Measurements from ENCODE around the gene TMCO4.
"Not testable (repeated sequence)": the region's sequence is repeated elsewhere in the genome, so short reads cannot be mapped to it uniquely, and the experiment has no call there.

The TMCO4 gene

DNA sequence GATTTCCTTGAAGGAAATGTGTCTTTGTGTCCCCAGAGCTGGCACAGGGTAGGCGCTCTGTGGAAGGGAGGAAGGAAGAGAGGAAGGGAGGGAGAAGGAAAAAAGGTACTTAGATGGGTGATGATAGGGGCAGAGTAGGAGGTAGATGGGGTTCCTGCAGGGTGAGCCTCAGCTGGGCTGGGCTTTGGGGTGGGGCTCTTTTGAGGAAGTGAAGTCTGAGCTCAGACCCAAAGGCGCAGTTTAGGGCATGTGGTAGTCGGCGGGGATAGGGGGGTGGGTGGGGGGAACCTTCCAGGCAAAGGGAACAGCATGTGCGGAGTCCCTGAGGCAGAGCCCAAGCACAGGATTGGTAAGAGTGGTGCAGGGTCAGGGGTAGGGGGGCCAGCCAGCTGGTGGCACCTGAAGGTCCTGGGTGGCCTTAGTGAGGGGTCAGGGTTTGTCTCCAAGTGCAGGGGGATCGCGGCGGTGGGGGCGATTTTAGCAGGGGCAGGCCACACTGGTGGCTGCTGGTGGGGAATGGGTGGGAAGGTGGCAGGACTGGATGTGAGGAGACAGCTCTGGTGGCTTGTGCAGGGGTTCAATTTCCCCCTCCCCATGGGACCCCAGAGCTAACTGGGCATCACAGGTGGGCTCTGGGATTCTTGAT, 143.5 kb downstream of the TMCO4 start:
- no peak for DNase-seq (ENCODE audit: low read depth in 2 of 2)

- DNase-seq (ENCODE audit: low read depth in 2 of 2): no peak
These were observed 144.0 kb downstream of the TMCO4 start for GRCh38 chr1:19655718-19656080.

GRCh38 chr1:19654886-19655717, 144.6 kb downstream of the TMCO4 start:
- DNase-seq (ENCODE audit: low read depth in 2 of 2): no peak

- no peak for DNase-seq (ENCODE audit: low read depth in 2 of 2)
These were observed 145.3 kb downstream of the TMCO4 start for GRCh38 chr1:19654386-19654785.

- no peak for DNase-seq (ENCODE audit: low read depth in 2 of 2)
These were observed 148.5 kb downstream of the TMCO4 start for GRCh38 chr1:19651141-19651737.

GRCh38 chr1:19650416-19651140, 149.1 kb downstream of the TMCO4 start:
- DNase-seq (ENCODE audit: low read depth in 2 of 2): no peak

- DNase-seq (ENCODE audit: low read depth in 2 of 2): no peak
These were observed 151.0 kb downstream of the TMCO4 start for GRCh38 chr1:19648689-19649088.

GRCh38 chr1:19648239-19648638, 151.5 kb downstream of the TMCO4 start:
- no peak for DNase-seq (ENCODE audit: low read depth in 2 of 2)

DNA sequence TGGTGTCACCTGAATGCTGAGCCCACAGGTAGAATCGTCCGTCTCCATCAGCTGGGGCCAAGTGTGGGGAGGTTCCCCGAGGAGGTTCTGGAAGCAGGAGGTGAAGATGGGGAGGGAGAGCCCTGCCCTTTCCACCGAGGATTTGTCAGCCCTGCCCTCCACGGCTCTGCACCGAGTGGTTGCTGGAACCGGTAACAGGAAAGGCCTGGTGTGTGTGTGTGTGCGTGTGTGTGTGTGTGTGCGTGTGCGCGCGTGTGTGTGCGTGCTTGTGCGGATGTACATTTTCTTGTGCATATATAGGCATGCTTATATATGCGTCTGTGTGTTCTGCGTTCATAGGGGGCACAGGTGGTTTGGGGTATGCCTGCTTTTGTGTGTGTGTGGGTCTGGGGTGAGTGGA, 152.1 kb downstream of the TMCO4 start:
- no peak for DNase-seq (ENCODE audit: low read depth in 2 of 2)

GRCh38 chr1:19646377-19647319, 153.1 kb downstream of the TMCO4 start:
- DNase-seq (ENCODE audit: low read depth in 2 of 2): no peak

DNA sequence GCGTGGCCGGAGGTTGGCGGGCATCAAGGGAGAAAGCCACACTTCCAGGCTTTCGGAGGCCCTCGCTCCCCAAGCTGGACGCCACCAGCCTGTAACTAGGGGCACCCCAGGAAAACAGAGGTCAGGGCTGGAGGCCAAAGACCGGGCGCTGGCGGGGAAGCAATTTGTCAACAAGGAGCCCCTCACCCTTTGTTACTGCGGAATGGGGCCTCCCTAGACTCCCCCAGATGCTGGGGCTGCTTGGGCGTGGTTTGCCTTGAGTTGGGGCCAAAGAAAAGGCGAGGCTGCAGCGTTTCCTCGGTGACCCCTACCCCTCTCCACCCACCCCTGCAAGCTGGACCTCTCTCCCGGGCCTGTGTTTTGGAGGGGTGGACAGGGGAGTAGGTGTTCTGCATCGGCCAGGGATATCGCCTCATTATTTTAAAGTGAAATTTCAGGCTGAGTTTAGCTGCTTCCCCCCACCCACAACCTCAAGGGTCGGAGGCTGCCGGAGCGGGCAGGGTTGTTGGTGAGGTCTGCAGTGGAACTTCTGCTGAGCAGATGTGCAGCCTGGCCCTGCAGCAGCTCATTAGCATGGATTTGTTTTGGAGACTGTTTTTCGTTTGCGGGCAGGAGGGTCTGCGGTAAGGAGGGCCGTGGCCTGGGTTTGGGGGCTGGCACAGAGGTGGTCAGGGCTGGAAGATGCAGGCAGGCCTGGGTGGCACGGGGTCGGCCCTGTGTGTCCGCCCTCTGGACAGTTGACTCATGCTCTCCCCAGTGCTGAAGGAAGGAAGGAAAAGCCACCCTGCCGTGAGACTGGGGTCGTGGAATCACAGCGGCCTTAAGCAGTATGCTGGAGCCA, 154.1 kb downstream of the TMCO4 start:
- DNase-seq (ENCODE audit: low read depth in 2 of 2): no peak

GRCh38 chr1:19644681-19645410, 154.9 kb downstream of the TMCO4 start:
- no peak for DNase-seq (ENCODE audit: low read depth in 2 of 2)

DNA sequence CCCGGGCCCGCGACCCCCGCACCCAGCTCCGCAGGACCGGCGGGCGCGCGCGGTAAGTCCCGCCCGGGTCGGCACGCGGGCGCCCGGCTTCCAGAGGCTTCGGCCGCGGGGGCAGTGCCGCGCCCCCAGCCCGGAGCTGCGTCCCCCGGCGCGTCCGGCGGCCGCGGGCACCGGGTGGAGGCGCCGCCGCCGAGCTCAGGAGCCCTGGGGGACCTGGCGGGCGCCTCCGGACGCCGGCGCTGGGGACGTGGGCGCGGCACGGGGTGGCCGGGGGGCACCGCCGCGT, 155.4 kb downstream of the TMCO4 start:
- DNase-seq (ENCODE audit: low read depth in 2 of 2): no peak

DNA sequence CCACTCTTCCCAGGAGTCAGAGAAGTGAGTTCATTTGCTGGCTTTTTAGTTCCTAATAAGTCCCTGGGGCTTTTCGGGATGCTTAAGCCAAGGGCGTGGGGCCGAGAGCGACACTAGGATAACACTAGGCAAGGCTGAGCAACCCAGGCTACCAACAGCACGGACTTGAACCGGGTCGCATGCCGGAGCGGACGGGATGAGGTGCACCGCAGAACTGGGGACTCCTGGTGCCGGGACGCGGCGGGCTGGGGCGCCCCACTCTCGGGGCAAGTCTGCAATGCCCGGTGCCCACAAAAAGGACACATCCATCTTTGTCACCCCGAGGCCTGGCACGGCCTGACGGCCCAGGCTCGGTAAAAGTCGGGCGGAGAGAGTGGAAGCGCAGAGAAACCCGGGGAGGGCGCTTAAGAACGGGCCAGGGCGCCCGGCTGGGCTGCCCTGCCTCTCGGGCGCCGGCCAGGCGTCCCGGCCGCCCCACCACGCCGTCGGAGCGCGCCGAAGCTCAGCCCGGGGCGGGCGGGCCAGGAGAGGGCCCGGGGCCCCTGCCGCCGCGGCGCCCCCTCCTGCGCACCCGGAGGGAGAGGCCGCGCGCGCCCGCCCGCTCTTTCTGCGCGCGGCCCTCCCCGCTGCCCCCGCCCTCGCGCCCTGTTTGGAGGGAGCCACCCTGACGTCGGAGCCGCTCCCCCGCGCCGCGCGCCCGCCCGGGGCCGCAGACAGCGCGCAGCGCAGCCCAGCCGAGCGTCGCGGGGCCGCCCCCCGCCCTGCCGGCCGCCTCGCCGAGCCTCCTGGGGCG, 155.9 kb downstream of the TMCO4 start, which contains the start of gene NBL1:
Gene NBL1, plus strand, starts transcription at position 710 of the 793 bp plus-strand sequence. CDS start 10,720 bp downstream, outside the sequence.
- DNase-seq (ENCODE audit: low read depth in 2 of 2): no peak

DNA sequence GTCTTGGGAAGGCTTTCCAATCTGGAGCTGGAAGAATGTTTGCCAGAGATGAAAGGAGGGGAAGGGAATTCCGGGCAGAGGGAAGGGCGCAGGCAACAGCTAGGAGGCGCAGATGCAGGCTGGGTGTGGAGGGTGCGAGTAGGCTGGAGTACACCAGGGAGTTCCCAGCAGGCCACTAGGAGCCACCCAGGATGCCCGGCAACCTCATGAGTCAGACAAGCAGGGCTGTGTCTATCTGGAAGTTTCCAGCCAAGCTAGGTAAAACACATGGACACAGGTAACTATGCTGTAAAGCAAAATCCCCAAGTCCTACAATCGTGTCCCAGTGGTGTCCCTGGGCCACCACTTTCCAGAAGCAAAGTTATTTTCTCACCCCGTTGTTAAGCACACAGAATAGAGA, 156.6 kb downstream of the TMCO4 start:
- DNase-seq (ENCODE audit: low read depth in 2 of 2): no peak

DNA sequence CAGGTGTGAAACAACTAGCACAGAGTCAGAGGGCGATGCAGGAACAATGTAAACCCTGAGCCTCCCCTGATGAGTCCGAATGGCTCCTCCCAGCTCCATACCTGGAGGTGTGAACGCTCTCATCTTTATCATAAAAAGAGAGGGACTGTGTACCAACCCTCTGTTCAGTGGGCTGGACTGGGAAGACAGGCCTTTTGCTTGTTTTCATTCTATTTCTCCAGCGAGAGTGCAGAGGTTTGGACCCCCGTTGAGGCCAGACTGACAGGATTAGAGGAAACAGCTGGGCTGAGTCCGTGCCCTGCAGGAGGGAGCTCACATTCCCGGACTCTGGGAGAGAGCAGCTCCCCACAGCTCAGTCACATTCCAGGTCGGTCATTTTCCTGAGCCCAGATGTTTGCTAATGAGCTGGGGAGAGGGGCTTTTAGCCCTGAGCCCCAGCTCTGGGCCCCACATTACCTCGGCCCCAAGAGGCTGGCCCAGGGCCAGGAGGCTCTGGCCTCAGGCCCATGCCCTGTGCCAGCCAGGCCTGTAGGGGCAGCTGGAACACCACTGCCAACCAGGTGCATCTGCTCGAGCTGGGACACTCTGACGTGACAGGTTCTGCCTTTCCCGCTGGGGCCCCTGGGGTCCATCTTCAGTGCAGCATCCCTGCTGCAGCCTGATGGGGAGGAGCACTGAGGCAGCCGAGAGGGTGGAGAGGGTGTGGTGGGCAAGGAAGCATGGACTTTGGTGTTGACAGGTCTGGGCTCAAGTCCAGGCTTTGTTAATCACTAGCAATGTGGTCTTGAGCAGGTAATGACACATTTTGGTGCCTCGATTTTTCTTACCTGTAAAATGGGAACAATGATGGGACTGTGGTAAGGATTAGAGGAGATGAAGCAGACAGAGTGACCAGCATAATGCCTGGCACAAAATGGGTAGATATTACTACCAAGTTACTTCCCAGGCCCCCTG, 159.1 kb downstream of the TMCO4 start:
- no peak for DNase-seq (ENCODE audit: low read depth in 2 of 2)

DNA sequence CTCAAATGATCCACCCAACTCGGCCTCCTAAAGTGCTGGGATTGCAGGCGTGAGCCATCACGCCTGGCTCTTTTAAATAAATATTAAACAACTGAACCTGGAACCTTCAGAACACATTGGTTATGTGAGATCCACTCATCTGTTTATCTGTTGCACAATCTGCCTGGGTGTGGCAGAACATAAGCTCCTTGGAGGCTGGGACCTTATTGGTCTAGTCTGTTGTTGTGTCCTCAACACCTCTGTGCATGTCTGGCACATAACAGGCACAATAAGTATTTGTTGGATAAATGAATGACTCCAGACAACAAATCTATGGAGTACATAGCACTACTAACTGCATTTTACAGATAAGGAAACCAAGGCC, 159.7 kb downstream of the TMCO4 start:
- no peak for DNase-seq (ENCODE audit: low read depth in 2 of 2)

DNA sequence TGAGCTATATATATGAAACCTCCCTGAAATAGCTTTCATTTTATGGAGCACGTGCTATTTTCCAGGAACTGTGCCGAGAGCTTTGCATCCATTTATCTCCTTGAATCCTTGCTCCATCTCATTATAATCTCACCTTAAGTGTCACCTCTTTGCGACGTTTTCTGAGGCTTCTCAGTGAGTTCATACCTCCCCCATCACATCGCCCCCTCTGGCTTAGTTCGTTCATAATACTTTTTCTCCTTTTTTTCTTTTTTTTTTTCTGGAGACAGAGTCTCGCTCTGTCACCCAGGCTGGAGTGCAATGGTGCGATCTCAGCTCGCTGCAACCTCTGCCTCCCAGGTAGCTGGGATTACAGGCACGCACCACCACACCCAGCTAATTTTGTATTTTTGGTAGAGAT, 160.5 kb downstream of the TMCO4 start:
- not testable (repeated sequence) for DNase-seq (ENCODE audit: low read depth in 2 of 2)

All from fibroblast of skin of left biceps (primary cell).